GM19324 (cell line): ENCODE results near the gene SRRM2.

Source experiments
- ATAC-seq: cut with Tn5 transposase; IDR thresholded peaks from one replicate; pipeline ENCODE4 v1.9.1; 2021; ENCODE audit warnings: mild to moderate bottlenecking, moderate library complexity; ENCODE audit not compliant: unreplicated experiment, low FRiP score

SRRM2 gene

DNA sequence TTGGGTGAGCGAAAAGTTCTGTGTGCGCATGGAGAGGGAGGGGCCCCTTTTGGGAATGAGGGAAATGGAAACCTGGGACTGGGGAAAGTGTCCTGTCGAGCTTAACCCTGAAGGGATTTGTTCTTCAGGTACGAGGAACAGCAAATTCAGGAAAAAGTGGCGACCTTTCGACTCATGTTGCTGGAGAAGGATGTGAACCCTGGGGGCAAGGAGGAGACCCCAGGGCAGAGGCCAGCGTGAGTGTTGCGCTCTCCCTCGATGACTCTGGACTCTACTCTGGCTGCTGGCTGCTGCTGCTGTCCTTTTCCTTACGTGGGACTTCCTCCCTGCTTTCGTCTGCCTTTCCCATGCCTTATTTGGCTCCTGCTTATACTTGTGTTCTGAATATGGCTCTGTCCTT is 4.9 kb downstream of the SRRM2 start:
- no peak for ATAC-seq

DNA sequence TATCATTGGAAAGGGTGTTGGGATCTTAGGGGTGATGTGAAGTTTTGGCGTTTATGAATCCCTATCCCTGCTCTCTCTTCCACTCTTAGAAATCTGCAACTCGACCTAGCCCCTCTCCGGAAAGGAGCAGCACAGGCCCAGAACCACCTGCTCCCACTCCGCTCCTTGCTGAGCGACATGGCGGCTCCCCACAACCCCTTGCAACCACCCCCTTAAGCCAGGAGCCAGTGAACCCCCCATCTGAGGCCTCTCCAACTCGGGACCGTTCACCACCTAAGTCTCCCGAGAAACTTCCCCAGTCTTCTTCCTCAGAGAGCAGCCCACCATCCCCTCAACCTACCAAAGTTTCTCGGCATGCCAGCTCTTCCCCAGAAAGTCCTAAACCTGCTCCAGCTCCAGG is 9.0 kb downstream of the SRRM2 start:
- ATAC-seq = no peak

- no peak for ATAC-seq
Measured at GRCh38 chr16:2761886-2762583, 9.6 kb downstream of the SRRM2 start.

DNA sequence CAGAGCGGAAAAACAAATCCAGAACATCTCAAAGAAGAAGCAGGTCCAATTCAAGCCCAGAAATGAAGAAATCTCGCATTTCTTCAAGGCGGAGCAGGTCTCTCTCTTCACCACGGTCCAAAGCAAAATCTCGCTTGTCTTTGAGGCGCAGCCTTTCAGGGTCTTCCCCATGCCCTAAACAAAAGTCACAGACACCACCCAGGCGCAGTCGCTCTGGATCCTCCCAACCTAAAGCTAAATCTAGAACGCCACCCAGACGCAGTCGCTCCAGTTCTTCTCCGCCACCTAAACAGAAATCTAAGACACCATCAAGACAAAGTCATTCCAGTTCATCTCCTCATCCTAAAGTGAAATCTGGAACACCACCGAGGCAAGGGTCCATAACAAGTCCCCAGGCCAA is 10.3 kb downstream of the SRRM2 start:
- ATAC-seq = no peak

GRCh38 chr16:2763173-2763572 is 10.7 kb downstream of the SRRM2 start:
- ATAC-seq = no peak

DNA sequence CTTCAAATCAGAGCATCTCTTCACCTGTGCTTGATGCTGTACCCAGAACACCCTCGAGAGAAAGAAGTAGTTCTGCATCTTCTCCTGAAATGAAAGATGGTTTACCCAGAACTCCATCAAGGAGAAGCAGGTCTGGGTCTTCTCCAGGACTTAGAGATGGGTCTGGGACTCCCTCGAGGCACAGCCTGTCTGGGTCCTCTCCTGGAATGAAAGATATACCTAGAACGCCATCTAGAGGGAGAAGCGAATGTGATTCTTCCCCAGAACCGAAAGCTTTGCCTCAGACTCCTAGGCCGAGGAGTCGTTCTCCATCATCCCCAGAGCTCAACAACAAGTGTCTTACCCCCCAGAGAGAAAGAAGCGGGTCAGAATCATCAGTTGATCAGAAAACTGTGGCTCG is 12.3 kb downstream of the SRRM2 start:
- ATAC-seq = no peak

DNA sequence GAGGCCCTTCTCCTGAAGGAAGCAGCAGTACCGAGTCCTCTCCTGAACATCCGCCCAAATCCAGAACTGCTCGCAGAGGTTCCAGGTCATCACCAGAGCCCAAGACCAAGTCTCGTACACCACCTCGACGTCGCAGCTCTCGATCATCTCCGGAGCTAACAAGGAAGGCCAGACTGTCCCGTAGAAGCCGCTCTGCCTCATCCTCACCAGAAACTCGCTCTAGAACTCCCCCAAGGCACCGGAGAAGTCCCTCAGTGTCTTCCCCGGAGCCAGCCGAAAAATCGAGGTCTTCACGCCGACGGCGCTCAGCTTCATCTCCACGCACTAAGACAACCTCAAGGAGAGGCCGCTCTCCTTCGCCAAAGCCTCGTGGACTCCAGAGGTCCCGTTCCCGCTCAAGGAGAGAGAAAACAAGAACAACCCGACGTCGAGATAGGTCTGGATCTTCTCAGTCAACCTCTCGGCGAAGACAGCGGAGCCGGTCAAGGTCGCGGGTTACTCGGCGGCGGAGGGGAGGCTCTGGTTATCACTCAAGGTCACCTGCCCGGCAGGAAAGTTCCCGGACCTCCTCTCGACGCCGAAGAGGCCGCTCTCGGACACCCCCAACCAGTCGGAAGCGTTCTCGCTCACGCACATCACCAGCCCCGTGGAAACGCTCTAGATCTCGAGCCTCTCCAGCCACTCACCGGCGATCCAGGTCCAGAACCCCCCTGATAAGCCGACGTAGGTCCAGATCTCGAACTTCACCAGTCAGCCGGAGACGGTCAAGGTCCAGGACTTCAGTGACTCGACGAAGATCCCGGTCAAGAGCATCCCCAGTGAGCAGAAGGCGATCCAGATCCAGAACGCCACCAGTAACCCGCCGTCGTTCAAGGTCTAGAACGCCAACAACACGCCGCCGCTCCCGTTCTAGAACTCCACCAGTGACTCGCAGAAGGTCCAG is 13.3 kb downstream of the SRRM2 start:
- ATAC-seq = no peak

DNA sequence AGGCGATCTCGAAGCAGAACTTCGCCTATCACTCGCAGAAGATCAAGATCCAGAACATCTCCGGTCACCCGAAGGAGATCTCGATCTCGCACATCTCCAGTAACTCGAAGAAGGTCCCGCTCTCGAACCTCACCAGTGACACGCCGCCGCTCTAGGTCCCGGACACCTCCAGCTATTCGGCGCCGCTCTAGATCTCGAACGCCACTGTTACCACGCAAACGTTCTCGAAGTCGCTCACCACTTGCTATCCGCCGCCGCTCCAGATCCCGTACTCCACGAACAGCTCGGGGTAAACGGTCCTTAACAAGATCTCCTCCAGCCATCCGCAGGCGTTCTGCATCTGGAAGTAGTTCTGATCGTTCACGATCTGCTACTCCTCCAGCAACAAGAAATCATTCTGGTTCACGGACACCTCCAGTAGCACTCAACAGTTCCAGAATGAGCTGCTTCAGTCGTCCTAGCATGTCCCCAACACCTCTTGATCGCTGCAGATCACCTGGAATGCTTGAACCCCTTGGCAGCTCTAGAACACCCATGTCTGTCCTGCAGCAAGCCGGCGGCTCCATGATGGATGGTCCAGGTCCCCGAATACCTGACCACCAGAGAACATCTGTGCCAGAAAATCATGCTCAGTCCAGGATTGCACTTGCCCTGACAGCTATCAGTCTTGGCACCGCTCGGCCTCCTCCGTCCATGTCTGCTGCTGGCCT is 14.1 kb downstream of the SRRM2 start:
- ATAC-seq = no peak

DNA sequence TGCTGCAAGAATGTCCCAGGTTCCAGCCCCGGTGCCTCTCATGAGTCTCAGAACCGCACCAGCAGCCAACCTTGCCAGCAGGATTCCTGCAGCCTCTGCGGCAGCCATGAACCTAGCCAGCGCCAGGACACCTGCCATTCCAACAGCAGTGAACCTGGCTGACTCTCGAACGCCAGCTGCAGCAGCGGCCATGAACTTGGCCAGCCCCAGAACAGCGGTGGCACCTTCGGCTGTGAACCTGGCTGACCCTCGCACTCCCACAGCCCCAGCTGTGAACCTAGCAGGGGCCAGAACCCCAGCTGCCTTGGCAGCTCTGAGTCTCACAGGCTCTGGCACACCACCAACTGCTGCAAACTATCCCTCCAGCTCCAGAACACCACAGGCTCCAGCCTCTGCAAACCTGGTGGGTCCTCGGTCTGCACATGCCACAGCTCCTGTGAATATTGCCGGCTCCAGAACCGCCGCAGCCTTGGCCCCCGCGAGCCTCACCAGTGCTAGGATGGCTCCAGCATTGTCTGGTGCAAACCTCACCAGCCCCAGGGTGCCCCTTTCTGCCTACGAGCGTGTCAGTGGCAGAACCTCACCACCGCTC is 14.8 kb downstream of the SRRM2 start:
- ATAC-seq = no peak

DNA sequence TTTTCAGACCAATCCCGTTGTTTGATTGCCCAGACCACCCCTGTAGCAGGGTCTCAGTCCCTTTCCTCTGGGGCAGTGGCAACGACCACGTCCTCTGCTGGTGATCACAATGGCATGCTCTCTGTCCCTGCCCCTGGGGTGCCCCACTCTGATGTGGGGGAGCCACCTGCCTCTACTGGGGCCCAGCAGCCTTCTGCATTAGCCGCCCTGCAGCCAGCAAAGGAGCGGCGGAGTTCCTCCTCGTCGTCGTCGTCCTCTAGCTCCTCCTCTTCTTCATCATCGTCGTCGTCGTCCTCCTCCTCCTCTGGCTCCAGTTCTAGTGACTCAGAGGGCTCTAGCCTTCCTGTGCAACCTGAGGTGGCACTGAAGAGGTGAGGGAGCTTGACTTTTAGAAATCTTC is 15.5 kb downstream of the SRRM2 start:
- no peak for ATAC-seq

DNA sequence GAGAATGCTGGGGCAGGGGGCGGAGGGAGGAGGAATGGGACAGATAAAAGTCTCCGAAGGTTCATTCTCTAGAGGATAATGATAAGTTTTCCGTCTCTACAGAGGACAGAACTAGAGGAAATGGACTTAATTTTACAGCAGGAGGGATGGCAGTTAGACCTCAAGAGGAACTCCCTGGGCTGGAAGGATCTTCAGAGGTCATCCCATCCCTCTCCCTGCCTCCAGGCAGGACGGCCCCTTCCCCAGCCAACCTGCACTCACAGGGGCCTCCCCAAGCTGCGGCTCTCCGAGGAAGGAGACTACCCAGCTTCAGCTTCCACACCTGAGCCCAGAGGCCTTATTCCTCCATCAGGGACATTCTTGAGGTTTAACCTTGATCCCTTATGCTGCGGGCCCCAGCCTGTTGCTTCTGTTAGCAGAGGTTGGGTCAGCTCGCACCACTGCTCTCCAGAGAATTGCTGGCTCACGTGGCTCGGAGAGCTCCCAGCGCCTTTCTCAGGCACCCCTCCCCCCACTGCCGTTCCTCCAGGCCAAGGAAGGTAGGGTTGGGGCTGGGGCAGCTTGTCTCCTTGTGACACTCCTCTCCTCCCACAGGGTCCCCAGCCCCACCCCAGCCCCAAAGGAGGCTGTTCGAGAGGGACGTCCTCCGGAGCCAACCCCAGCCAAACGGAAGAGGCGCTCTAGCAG is 16.1 kb downstream of the SRRM2 start:
- no peak for ATAC-seq

GRCh38 chr16:2769100-2769529 is 16.7 kb downstream of the SRRM2 start:
- ATAC-seq = no peak

DNA sequence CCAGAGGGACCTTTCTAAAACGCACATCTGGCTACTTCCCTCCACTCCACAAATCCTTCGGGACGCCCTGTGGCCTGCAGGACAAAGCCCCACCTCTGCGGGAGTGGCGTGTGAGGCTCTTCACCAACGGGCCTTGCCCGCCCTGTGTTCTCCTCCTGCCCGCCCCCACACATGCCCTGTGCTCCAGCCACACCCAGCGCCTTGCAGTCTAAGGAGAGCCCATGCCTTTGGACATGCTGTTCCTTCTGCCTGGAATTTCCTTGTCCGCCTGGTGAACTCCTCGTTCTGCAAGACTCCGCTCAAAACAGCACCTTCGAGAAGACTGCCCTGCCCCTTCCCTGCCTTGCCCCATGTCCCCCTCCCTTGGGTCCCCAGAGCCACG is 17.2 kb downstream of the SRRM2 start:
- ATAC-seq = no peak

- no peak for ATAC-seq
Measured at GRCh38 chr16:2770057-2770951, 17.9 kb downstream of the SRRM2 start.

DNA sequence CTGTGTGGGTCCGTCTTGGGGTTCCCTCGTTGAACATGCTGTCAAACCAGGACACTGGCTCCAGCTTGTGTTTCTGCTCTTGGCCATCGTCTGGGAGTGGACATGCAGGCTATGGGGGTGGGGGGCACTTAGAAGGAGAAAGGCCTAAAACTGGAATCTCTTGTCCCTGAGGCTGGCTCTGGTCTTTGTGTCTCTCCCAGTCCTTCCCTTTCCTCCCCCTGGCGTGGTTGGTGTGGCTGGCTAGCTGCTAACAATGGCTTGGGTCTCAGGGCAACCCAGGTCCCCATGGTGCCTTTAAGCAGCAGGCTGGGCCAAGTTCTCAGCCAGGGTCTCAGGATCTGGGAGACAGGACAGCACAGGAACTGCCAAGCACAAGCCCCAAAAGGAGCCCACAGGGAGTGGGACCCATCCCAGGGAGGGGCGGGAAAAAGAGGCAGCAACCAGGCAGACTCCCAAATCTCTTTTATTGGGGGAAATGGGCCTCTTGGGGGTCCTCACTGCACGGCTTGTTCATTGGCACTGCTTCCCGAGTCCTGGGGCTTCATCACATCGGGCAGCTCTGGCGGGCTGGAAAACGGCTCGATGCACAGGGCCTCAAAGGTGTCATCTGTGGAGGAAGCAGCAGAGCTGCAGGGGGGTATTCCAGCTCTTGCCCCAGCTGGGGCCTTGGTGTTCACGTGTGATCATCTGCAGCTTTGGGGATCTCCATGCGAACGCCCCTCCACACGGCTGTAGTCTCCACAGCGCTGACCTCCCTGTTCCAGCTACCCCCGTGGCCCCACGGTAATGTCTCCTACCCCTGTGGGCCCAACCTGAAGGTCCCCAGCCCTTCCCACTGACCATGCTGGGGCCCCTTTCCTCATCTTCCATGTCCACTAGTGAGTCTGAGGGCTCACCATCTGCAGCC is 19.3 kb downstream of the SRRM2 start:
- ATAC-seq = no peak

DNA sequence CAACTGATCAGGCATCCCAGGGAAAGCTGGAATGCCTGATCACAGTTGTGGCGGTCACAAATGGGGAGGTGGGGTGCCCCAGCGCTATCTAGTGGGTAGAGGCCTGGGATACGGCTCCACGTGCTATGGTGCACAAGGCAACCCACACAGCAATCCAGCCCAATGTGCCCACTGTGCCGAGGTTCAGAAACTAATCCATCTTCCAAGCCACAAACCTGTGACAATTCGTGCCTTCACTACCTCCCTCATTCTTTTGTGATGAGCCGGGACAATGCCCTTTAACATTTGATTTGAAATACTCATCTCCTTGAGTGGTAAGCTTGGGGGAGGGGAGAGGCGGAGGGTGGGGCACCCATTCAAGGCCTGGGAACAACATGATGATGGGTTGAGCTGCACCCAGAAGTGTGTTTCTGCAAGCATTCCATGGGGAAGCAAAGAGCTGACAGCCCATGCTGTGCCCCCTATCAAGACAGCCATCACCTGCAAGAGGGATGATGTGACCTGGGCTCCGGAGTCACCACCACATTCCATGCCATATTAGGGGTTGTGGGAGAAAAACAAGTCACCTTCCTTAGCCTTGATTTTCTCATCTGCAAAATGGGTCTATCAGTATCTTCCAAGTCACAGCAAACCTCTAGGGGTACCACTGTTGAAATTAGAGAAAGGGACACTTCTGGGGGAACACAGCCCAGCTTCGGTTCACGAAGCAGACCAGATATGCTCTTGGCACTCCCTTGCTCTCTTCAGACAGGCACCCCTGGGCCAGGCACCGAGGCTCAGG is 20.9 kb downstream of the SRRM2 start:
- ATAC-seq = no peak

- ATAC-seq = no peak
Measured at GRCh38 chr16:2774161-2774891, 21.9 kb downstream of the SRRM2 start.
